Measurements from ENCODE around the gene PLXDC2.

The PLXDC2 gene

DNA sequence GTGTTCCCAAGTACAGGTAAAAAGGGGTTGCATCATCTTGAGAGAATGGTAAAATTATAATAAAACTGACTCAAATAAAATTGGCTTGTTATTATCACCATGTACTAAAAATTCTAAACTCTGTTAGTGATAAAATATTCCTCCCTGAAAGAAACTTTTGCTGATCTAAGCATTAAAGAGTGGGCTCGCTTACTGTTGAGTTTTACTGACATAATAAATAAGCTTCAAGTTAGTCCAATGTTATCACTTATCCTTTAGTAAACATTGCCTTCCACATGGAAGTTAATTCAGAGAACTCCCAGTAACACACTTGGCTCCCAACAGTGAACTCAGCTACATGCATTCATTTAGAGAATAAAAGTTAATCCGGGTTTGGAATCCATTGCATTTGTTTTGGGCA lies 456.4 kb downstream of the PLXDC2 start:
- Histone ChIP-seq H3K9me2 (ENCODE audit: low read depth, low read length) (no peaks in the 10 kb centered on the region), H3K36me3 (ENCODE audit: insufficient read depth, low read length) (no peaks in the 10 kb centered on the region), H3K4me3 (ENCODE audit: low read depth, low read length, poor library complexity, severe bottlenecking) (no peak overlapping the region), H3K9ac (ENCODE audit: low read length) (no peak overlapping the region), H3K27me3 (ENCODE audit: insufficient read depth, low read length) (no peaks in the 10 kb centered on the region), H3K27ac (ENCODE audit: low read depth, low read length, poor library complexity, severe bottlenecking) (no peak overlapping the region), H3K79me2 (ENCODE audit: insufficient read depth, low read length) (no peaks in the 10 kb centered on the region), H3F3A (ENCODE audit: insufficient read depth, low read length) (no peaks in the 10 kb centered on the region), H2AFZ (ENCODE audit: low read length) (no peak overlapping the region), H3K9me3 (ENCODE audit: low read length) (no peaks in the 10 kb centered on the region), H4K20me1 (ENCODE audit: insufficient read depth, low read length) (no peaks in the 10 kb centered on the region), H3K4me1 (ENCODE audit: insufficient read depth, low read length, severe bottlenecking) (no peaks in the 10 kb centered on the region), H3K4me2 (ENCODE audit: low read length) (no peak overlapping the region)
- no peak for TF ChIP-seq EZH2 (IDR thresholded peaks at IDR 0.05; ENCODE audit: borderline replicate concordance, low read length)
- TF ChIP-seq, protein P1, sequence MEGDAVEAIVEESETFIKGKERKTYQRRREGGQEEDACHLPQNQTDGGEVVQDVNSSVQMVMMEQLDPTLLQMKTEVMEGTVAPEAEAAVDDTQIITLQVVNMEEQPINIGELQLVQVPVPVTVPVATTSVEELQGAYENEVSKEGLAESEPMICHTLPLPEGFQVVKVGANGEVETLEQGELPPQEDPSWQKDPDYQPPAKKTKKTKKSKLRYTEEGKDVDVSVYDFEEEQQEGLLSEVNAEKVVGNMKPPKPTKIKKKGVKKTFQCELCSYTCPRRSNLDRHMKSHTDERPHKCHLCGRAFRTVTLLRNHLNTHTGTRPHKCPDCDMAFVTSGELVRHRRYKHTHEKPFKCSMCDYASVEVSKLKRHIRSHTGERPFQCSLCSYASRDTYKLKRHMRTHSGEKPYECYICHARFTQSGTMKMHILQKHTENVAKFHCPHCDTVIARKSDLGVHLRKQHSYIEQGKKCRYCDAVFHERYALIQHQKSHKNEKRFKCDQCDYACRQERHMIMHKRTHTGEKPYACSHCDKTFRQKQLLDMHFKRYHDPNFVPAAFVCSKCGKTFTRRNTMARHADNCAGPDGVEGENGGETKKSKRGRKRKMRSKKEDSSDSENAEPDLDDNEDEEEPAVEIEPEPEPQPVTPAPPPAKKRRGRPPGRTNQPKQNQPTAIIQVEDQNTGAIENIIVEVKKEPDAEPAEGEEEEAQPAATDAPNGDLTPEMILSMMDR (IDR thresholded peaks at IDR 0.05; ENCODE audit: low read length) = no peak

DNA sequence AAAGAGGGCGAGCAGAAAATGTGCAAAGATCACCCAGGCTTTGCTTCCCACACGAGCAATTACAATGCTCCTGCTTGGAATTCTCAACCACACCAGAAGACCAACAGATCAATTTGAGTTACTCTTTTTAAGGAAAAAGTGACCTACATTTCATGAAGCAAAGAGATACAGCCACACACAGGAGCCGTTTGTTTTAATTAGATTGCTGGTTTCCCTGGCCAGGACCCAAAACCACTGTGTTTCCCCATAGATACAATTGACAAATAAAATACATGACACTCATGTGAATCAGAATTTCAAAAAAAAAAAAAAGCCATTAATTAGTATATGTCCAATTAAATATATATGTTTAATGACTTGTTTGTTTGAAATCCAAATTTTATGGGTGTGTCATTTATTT lies 458.3 kb downstream of the PLXDC2 start:
- H3K9me3 ChIP-seq (ENCODE audit: low read length) = no peaks in the 10 kb centered on the region
- H3K4me3 ChIP-seq (ENCODE audit: low read depth, low read length, poor library complexity, severe bottlenecking) = no peak overlapping the region
- H3K27ac ChIP-seq (ENCODE audit: low read depth, low read length, poor library complexity, severe bottlenecking) = no peak overlapping the region
- no peak overlapping the region for H3K4me2 ChIP-seq (ENCODE audit: low read length)
- H3K27me3 ChIP-seq (ENCODE audit: insufficient read depth, low read length) = no peaks in the 10 kb centered on the region
- no peak overlapping the region for H3K9ac ChIP-seq (ENCODE audit: low read length)
- no peaks in the 10 kb centered on the region for H3K4me1 ChIP-seq (ENCODE audit: insufficient read depth, low read length, severe bottlenecking)
- H4K20me1 ChIP-seq (ENCODE audit: insufficient read depth, low read length) = no peaks in the 10 kb centered on the region
- H3F3A ChIP-seq (ENCODE audit: insufficient read depth, low read length) = no peaks in the 10 kb centered on the region
- TF ChIP-seq, protein P1 (IDR thresholded peaks at IDR 0.05; ENCODE audit: low read length) = no peak
- no peak for TF ChIP-seq EZH2 (IDR thresholded peaks at IDR 0.05; ENCODE audit: borderline replicate concordance, low read length)
- no peaks in the 10 kb centered on the region for H3K36me3 ChIP-seq (ENCODE audit: insufficient read depth, low read length)
- no peaks in the 10 kb centered on the region for H3K9me2 ChIP-seq (ENCODE audit: low read depth, low read length)
- no peaks in the 10 kb centered on the region for H3K79me2 ChIP-seq (ENCODE audit: insufficient read depth, low read length)
- H2AFZ ChIP-seq (ENCODE audit: low read length) = no peak overlapping the region

DNA sequence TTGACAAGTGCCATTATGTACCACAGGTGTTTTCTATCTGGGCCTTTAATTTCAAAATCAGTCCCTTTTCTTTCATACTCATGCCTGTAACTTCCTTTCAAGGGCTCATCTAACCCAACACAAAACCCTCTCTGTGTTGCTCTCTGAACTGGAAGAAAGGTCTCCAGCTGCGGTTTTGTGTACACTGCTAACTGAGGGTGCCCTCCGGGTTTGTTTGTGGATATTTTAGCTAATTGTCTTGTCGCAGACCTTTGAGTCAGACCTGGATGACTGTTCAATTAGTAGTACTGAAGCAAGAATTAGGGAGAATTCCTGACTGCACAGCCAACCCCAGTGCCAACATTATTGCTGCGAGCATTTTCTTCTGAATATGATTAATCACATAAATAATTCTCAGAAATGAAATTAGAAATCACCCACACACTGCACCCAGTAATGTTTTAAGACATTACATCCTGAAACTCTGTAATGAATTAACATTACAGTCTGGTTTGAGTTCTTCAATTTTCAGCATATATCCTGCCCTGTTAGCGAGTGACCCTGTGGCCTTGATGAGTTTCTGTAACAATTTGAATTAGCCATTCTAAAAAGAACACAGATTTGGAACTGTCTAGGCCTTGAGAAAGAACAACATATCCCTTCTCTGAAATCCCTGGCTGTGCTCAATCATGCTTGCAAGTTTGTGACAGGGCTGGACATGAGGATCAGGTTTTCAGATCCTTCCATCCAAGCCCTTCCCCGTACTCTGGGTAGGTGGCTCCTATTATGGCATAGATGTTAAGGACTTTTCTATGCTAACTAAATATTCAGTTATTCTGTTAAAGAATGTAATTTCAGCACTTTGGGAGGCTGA lies 460.1 kb downstream of the PLXDC2 start:
- H3F3A ChIP-seq (ENCODE audit: insufficient read depth, low read length) = no peaks in the 10 kb centered on the region
- no peaks in the 10 kb centered on the region for H3K79me2 ChIP-seq (ENCODE audit: insufficient read depth, low read length)
- H4K20me1 ChIP-seq (ENCODE audit: insufficient read depth, low read length) = no peaks in the 10 kb centered on the region
- no peaks in the 10 kb centered on the region for H3K27me3 ChIP-seq (ENCODE audit: insufficient read depth, low read length)
- H3K4me2 ChIP-seq (ENCODE audit: low read length) = no peak overlapping the region
- no peak overlapping the region for H2AFZ ChIP-seq (ENCODE audit: low read length)
- H3K9me3 ChIP-seq (ENCODE audit: low read length) = no peaks in the 10 kb centered on the region
- H3K9me2 ChIP-seq (ENCODE audit: low read depth, low read length) = no peaks in the 10 kb centered on the region
- H3K4me3 ChIP-seq (ENCODE audit: low read depth, low read length, poor library complexity, severe bottlenecking) = no peak overlapping the region
- H3K4me1 ChIP-seq (ENCODE audit: insufficient read depth, low read length, severe bottlenecking) = no peaks in the 10 kb centered on the region
- TF ChIP-seq, protein P1 (IDR thresholded peaks at IDR 0.05; ENCODE audit: low read length) = no peak
- TF ChIP-seq EZH2 (IDR thresholded peaks at IDR 0.05; ENCODE audit: borderline replicate concordance, low read length) = no peak
- no peak overlapping the region for H3K27ac ChIP-seq (ENCODE audit: low read depth, low read length, poor library complexity, severe bottlenecking)
- H3K9ac ChIP-seq (ENCODE audit: low read length) = no peak overlapping the region
- H3K36me3 ChIP-seq (ENCODE audit: insufficient read depth, low read length) = no peaks in the 10 kb centered on the region
